HCT116 (cell line): Measurements from ENCODE around the gene ENTHD1. TPM values are rescaled to one million over a fixed set of nuclear protein-coding genes. Genes with fewer than 3 reads are reported as not detected.

Experiments
- ATAC-seq: fragments of 200-7000 bp; cut with Tn5 transposase; 2 replicates; pipeline ENCODE4 v1.9.1; 2020; ENCODE audit warnings: mild to moderate bottlenecking, moderate library complexity
- BruUV-seq: library from RNA; stranded (reverse); fragments of 400-500 nt; replicated peaks from 2 replicates; lab custom pipeline; 2021; lab: Mats Ljungman, UMichigan
- CTCF ChIA-PET: fragments of 300-600 bp; sonication (Branson Sonifier 250); formaldehyde crosslinking; loops from one replicate; lab custom pipeline; 2021; ENCODE audit warnings: antibody characterized with exemption; lab: Charles Lee
- POLR2A ChIA-PET: fragments of 300-600, 350-600 bp; sonication (Branson Sonifier 250); formaldehyde crosslinking; loops from one replicate; lab custom pipeline; 2021; ENCODE audit warnings: antibody characterized with exemption; lab: Charles Lee
- RAD21 ChIA-PET, 2 experiments: fragments of 300-600 bp; sonication (Branson Sonifier 250); formaldehyde crosslinking; loops; one replicate each; lab custom pipeline; 2023; ENCODE audit warnings: low total read pairs in 2 of 2; ENCODE audit not compliant: uncharacterized antibody in 2 of 2, unreplicated experiment in 2 of 2, low non-redundant PET in 1 of 2; lab: Charles Lee
- DNase-seq: peaks from one replicate; pipeline ENCODE4 v3.0.0-alpha.2; 2010; ENCODE audit warnings: low read depth, low spot score
- H2AFZ ChIP-seq: fragments of 200-600 bp; shearing (Covaris generic), sonication (generic); 2 replicates; pipeline ENCODE4 v1.6.1; 2017; ENCODE audit warnings: low read depth, mixed run types, mixed read lengths, antibody characterized with exemption, low read length; ENCODE audit not compliant: poor library complexity, severe bottlenecking
- H3K27ac ChIP-seq: 2 replicates; pipeline ENCODE4 v1.5.1; 2012; ENCODE audit warnings: low read depth, low read length
- H3K27me3 ChIP-seq: fragments of 200-600 bp; sonication (generic); 2 replicates; pipeline ENCODE4 v1.6.1; 2016; ENCODE audit warnings: mixed run types, low read length, mixed read lengths; ENCODE audit not compliant: insufficient read depth
- H3K36me3 ChIP-seq, 2 experiments: fragments of 200-500 bp in 1 of 2; fragments of 200-600 bp in 1 of 2; sonication (Bioruptor generic) in 1 of 2; sonication (generic) in 1 of 2; 2 replicates each; pipeline versions ENCODE4 v1.5.1 to v1.6.1; 2014 to 2016; ENCODE audit warnings: low read length in 2 of 2, inconsistent platforms in 1 of 2, mixed read lengths in 1 of 2, mixed run types in 1 of 2; ENCODE audit not compliant: insufficient read depth in 2 of 2, control insufficient read depth in 1 of 2
- H3K4me1 ChIP-seq, 2 experiments: fragments of 200-600 bp in 1 of 2; sonication (generic) in 1 of 2; 2 replicates each; pipeline versions ENCODE4 v1.5.1 to v1.6.1; 2012 to 2017; ENCODE audit warnings: low read length in 2 of 2, inconsistent platforms in 1 of 2, mild to moderate bottlenecking in 1 of 2, mixed read lengths in 1 of 2, mixed run types in 1 of 2, moderate library complexity in 1 of 2; ENCODE audit not compliant: insufficient read depth in 2 of 2, control insufficient read depth in 1 of 2
- H3K4me2 ChIP-seq: fragments of 200-600 bp; sonication (generic); 2 replicates; pipeline ENCODE4 v1.6.1; 2017; ENCODE audit warnings: mixed run types, low read length, mixed read lengths
- H3K4me3 ChIP-seq, 2 experiments: fragments of 200-600 bp in 1 of 2; sonication (generic) in 1 of 2; replicated peaks in 1 of 2; 2 replicates each; pipeline ENCODE4 v1.5.1; 2011 to 2016; ENCODE audit warnings: low read length in 2 of 2, control low read depth in 1 of 2, low read depth in 1 of 2, mild to moderate bottlenecking in 1 of 2, mixed read lengths in 1 of 2, mixed run types in 1 of 2
- H3K79me2 ChIP-seq: fragments of 200-600 bp; sonication (generic); 2 replicates; pipeline ENCODE4 v1.6.1; 2017; ENCODE audit warnings: mild to moderate bottlenecking, mixed run types, low read length, moderate library complexity, mixed read lengths; ENCODE audit not compliant: insufficient read depth
- H3K9ac ChIP-seq: fragments of 200-600 bp; sonication (generic); 2 replicates; pipeline ENCODE4 v1.6.1; 2016; ENCODE audit warnings: low read length, mixed read lengths
- H3K9me2 ChIP-seq: fragments of 200-600 bp; sonication (generic), shearing (Covaris generic); 2 replicates; pipeline ENCODE4 v1.6.1; 2017; ENCODE audit warnings: mixed run types, mild to moderate bottlenecking, moderate library complexity; ENCODE audit not compliant: insufficient read depth
- H3K9me3 ChIP-seq, 2 experiments: fragments of 200-500 bp in 1 of 2; fragments of 200-600 bp in 1 of 2; sonication (Bioruptor generic) in 1 of 2; sonication (generic) in 1 of 2; 2 replicates each; pipeline ENCODE4 v1.6.1; 2014 to 2017; ENCODE audit warnings: low read length in 2 of 2, mixed read lengths in 2 of 2, inconsistent platforms in 1 of 2, low read depth in 1 of 2, mild to moderate bottlenecking in 1 of 2, mixed run types in 1 of 2, moderate library complexity in 1 of 2; ENCODE audit not compliant: control insufficient read depth in 1 of 2, insufficient read depth in 1 of 2
- H4K20me1 ChIP-seq: fragments of 200-600 bp; sonication (generic), shearing (Covaris generic); 2 replicates; pipeline ENCODE4 v1.6.1; 2017; ENCODE audit warnings: mixed run types, mild to moderate bottlenecking, moderate library complexity; ENCODE audit not compliant: insufficient read depth
- ATF3 ChIP-seq: IDR thresholded peaks from 2 replicates; pipeline ENCODE4 v1.6.1; 2012
- EGR1 ChIP-seq: IDR thresholded peaks from 2 replicates; pipeline ENCODE4 v1.6.1; 2012; ENCODE audit warnings: low read depth
- ELF1 ChIP-seq: IDR thresholded peaks from 2 replicates; pipeline ENCODE4 v1.6.1; 2012; ENCODE audit warnings: low read depth, borderline replicate concordance
- JUND ChIP-seq: IDR thresholded peaks from 2 replicates; pipeline ENCODE4 v1.6.1; 2012
- RAD21 ChIP-seq: IDR thresholded peaks from 2 replicates; pipeline ENCODE4 v1.6.1; 2012; ENCODE audit warnings: low read depth, mild to moderate bottlenecking
- SIN3A ChIP-seq: IDR thresholded peaks from 2 replicates; pipeline ENCODE4 v1.6.1; 2012; ENCODE audit warnings: low read depth
- SP1 ChIP-seq: IDR thresholded peaks from 2 replicates; pipeline ENCODE4 v1.6.1; 2012; ENCODE audit warnings: low read depth
- TCF7L2 ChIP-seq: IDR thresholded peaks from 2 replicates; pipeline ENCODE4 v1.7.0; 2011; ENCODE audit warnings: borderline replicate concordance, inconsistent platforms; ENCODE audit not compliant: insufficient read depth, insufficient read length; ENCODE audit errors: extremely low read depth
- YY1 ChIP-seq: IDR thresholded peaks from 2 replicates; pipeline ENCODE4 v1.6.1; 2011; ENCODE audit warnings: low read length, low read depth, moderate library complexity, mild to moderate bottlenecking; ENCODE audit not compliant: insufficient replicate concordance; ENCODE audit errors: extremely low read depth
- ZBTB33 ChIP-seq: IDR thresholded peaks from 2 replicates; pipeline ENCODE4 v1.6.1; 2011; ENCODE audit warnings: mild to moderate bottlenecking, low read length, moderate library complexity; ENCODE audit not compliant: insufficient replicate concordance; ENCODE audit errors: extremely low read depth
- ZFX ChIP-seq: fragments of 450-650 bp; IDR thresholded peaks from 2 replicates; pipeline ENCODE4 v1.6.1; 2017
- intact Hi-C: fragments of 100-400 bp; cut with micrococcal nuclease; formaldehyde crosslinking; loops from 2 replicates; pipeline ENCODE4 v1.10.0; 2022
- total RNA-seq: library from RNA; stranded (reverse); gene quantifications from one replicate; pipeline ENCODE4 v1.2.1, GENCODE V29; 2021; ENCODE audit not compliant: unreplicated experiment

Gene ENTHD1
- total RNA-seq, 1 experiment from 2014 or later = not detected

GRCh38 chr22:39832627-39833074 is 60.9 kb downstream of the ENTHD1 start (continued):
- TF ChIP-seq ZBTB33 = no peak
- TF ChIP-seq ZFX = no peak
- no peak for TF ChIP-seq YY1
- TF ChIP-seq RAD21 = no peak
- no peak for TF ChIP-seq SIN3A

GRCh38 chr22:39825661-39826102 is 67.9 kb downstream of the ENTHD1 start:
- H3K4me2 ChIP-seq = no peak overlapping the region
- H2AFZ ChIP-seq = no peak overlapping the region
- BruUV-seq = no TSS peak
- ChIA-PET POLR2A (no interaction called here), RAD21 (no interaction called here), CTCF (no interaction called here)
- no peaks in the 10 kb centered on the region for H4K20me1 ChIP-seq
- no peaks in the 10 kb centered on the region for H3K9me2 ChIP-seq
- peaks cover 0 to 2% of the 10 kb centered on the region in 2 experiments; a peak in 2 of 4 replicates for H3K4me1 ChIP-seq
- intact Hi-C loops = no loop called here
- no peaks in the 10 kb centered on the region for H3K9me3 ChIP-seq
- H3K79me2 ChIP-seq = no peaks in the 10 kb centered on the region
- no peak overlapping the region for H3K4me3 ChIP-seq
- no peak overlapping the region for H3K27ac ChIP-seq
- peaks cover 51% of the 10 kb centered on the region for H3K27me3 ChIP-seq
- H3K9ac ChIP-seq = no peak overlapping the region
- TF ChIP-seq EGR1 (no peak), ZBTB33 (no peak), SP1 (no peak), ATF3 (no peak), JUND (no peak), TCF7L2 (no peak), RAD21 (no peak), ELF1 (no peak), YY1 (no peak)
- DNase-seq (no peak), ATAC-seq (no peak)
- no peaks in the 10 kb centered on the region for H3K36me3 ChIP-seq
